ENCODE results near the gene RPS6KA2. TPM values are rescaled to one million over a fixed set of nuclear protein-coding genes. Genes with fewer than 3 reads are reported as not detected.

Gene RPS6KA2
- total and polyA plus RNA-seq, 2 experiments from 2014 or later: 12.5 to 25.3 TPM

DNA sequence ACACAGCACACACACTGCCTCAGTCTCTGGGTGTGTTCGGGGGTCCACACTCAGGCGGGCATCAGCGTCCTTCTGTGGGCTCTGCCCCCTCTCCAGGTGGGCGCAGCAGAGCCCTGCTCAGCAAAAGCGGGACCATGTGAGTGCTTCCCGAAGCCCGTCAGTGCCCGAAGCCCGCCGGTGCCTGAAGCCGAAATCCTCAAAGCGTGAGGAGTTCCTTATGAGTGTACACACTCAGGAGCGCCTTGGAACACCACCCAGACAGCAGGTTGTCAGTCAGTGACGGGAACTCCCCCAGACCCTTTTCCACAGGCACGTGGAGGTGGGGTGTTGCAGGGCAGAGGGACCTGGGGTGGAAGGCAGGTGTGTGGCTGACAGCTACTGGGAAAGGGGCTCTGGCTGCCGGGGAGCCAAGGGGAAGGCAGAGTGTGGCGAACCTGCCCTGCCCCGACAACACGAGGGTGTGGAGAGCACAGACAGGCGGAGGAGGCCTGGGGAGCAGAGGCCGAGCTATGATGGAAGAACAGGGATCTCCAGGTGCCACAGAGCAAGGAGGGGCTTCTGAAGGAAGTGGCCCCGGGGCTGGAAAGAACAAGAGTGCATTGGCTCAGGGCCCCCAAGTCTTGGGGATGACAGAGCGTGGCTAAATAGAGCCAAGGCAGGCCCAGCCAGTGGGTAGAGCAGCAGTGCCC lies 128.2 kb downstream of the RPS6KA2 start:
- Histone ChIP-seq H3K4me3 (no peak overlapping the region), H3K4me1 (ENCODE audit: insufficient read depth) (no peaks in the 10 kb centered on the region), H3K4me2 (no peak overlapping the region), H3K79me2 (replicated peaks; ENCODE audit: insufficient read depth) (no peaks in the 10 kb centered on the region), H3K9me2 (ENCODE audit: insufficient read depth) (no peaks in the 10 kb centered on the region), H2AFZ (no peak overlapping the region), H3K36me3 (ENCODE audit: insufficient read depth) (0 out of 2 replicates have a peak, but pooled peaks cover 5% of the 10 kb centered on the region), H3K27ac (ENCODE audit: low read depth) (no peak overlapping the region), H4K20me1 (replicated peaks; ENCODE audit: insufficient read depth) (no peaks in the 10 kb centered on the region), H3F3A (replicated peaks; ENCODE audit: low read depth) (no peaks in the 10 kb centered on the region), H3K27me3 (ENCODE audit: insufficient read depth) (no peaks in the 10 kb centered on the region)
- Mint-ChIP-seq H3K36me3 (ENCODE audit: low read depth) (peaks cover 40% of the 10 kb centered on the region), H3K27me3 (ENCODE audit: insufficient read depth, low read depth, poor library complexity) (peaks cover 7% of the 10 kb centered on the region), H3K27ac (no peak overlapping the region), H3K4me1 (no peaks in the 10 kb centered on the region), H3K4me3 (no peak overlapping the region), H3K9me3 (no peaks in the 10 kb centered on the region)
- DNase-seq (ENCODE audit: low spot score) (no peak), ATAC-seq (no peak)
- TF ChIP-seq, protein P1, sequence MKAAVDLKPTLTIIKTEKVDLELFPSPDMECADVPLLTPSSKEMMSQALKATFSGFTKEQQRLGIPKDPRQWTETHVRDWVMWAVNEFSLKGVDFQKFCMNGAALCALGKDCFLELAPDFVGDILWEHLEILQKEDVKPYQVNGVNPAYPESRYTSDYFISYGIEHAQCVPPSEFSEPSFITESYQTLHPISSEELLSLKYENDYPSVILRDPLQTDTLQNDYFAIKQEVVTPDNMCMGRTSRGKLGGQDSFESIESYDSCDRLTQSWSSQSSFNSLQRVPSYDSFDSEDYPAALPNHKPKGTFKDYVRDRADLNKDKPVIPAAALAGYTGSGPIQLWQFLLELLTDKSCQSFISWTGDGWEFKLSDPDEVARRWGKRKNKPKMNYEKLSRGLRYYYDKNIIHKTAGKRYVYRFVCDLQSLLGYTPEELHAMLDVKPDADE (IDR thresholded peaks at IDR 0.05): no peak
- TF ChIP-seq ZNF114 (CRISPR knock-in tag; IDR thresholded peaks at IDR 0.05) (no peak), JUNB (IDR thresholded peaks at IDR 0.05; ENCODE audit: unreplicated experiment) (no peak), EZH2phosphoT487 (IDR thresholded peaks at IDR 0.05; ENCODE audit: unreplicated experiment) (no peak), ZNF331 (CRISPR knock-in tag; IDR thresholded peaks at IDR 0.05; ENCODE audit: low read depth) (no peak), CREB1 (CRISPR knock-in tag; IDR thresholded peaks at IDR 0.05; ENCODE audit: low read depth) (no peak), NANOG (IDR thresholded peaks at IDR 0.05; ENCODE audit: borderline replicate concordance) (no peak)
- TF ChIP-seq, protein P2, sequence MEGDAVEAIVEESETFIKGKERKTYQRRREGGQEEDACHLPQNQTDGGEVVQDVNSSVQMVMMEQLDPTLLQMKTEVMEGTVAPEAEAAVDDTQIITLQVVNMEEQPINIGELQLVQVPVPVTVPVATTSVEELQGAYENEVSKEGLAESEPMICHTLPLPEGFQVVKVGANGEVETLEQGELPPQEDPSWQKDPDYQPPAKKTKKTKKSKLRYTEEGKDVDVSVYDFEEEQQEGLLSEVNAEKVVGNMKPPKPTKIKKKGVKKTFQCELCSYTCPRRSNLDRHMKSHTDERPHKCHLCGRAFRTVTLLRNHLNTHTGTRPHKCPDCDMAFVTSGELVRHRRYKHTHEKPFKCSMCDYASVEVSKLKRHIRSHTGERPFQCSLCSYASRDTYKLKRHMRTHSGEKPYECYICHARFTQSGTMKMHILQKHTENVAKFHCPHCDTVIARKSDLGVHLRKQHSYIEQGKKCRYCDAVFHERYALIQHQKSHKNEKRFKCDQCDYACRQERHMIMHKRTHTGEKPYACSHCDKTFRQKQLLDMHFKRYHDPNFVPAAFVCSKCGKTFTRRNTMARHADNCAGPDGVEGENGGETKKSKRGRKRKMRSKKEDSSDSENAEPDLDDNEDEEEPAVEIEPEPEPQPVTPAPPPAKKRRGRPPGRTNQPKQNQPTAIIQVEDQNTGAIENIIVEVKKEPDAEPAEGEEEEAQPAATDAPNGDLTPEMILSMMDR (conservative IDR thresholded peaks at IDR 0.05; ENCODE audit: low read depth in 2 of 2): no peak
- TF ChIP-seq, protein P3, sequence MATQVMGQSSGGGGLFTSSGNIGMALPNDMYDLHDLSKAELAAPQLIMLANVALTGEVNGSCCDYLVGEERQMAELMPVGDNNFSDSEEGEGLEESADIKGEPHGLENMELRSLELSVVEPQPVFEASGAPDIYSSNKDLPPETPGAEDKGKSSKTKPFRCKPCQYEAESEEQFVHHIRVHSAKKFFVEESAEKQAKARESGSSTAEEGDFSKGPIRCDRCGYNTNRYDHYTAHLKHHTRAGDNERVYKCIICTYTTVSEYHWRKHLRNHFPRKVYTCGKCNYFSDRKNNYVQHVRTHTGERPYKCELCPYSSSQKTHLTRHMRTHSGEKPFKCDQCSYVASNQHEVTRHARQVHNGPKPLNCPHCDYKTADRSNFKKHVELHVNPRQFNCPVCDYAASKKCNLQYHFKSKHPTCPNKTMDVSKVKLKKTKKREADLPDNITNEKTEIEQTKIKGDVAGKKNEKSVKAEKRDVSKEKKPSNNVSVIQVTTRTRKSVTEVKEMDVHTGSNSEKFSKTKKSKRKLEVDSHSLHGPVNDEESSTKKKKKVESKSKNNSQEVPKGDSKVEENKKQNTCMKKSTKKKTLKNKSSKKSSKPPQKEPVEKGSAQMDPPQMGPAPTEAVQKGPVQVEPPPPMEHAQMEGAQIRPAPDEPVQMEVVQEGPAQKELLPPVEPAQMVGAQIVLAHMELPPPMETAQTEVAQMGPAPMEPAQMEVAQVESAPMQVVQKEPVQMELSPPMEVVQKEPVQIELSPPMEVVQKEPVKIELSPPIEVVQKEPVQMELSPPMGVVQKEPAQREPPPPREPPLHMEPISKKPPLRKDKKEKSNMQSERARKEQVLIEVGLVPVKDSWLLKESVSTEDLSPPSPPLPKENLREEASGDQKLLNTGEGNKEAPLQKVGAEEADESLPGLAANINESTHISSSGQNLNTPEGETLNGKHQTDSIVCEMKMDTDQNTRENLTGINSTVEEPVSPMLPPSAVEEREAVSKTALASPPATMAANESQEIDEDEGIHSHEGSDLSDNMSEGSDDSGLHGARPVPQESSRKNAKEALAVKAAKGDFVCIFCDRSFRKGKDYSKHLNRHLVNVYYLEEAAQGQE (IDR thresholded peaks at IDR 0.05; ENCODE audit: unreplicated experiment): no peak
